HepG2 (cell line): ENCODE data around the gene GPN2. TPM values are rescaled to one million over a fixed set of nuclear protein-coding genes. Genes with fewer than 3 reads are reported as not detected.

Source experiments
- ATRX ChIP-seq: sonication (generic); formaldehyde crosslinking; IDR thresholded peaks from 2 replicates; pipeline ENCODE4 v1.4.0; 2020; ENCODE audit warnings: missing genetic modification reagents, borderline replicate concordance
- BCL6 ChIP-seq: IDR thresholded peaks from 2 replicates; pipeline ENCODE4 v1.6.1; 2016; ENCODE audit warnings: missing genetic modification reagents, missing compliant biosample characterization
- DPF2 ChIP-seq: sonication (generic); formaldehyde crosslinking; IDR thresholded peaks from 2 replicates; pipeline ENCODE4 v1.4.0; 2020; ENCODE audit warnings: mild to moderate bottlenecking, low read depth, missing genetic modification reagents, borderline replicate concordance
- IKZF1 ChIP-seq: fragments of 450-650 bp; IDR thresholded peaks from 2 replicates; pipeline ENCODE4 v1.7.1; 2016
- KDM5B ChIP-seq: sonication (generic); formaldehyde crosslinking; IDR thresholded peaks from 2 replicates; pipeline ENCODE4 v1.4.0; 2020; ENCODE audit warnings: missing genetic modification reagents, mild to moderate bottlenecking, borderline replicate concordance
- MTA1 ChIP-seq: sonication (generic); formaldehyde crosslinking; IDR thresholded peaks from 2 replicates; pipeline ENCODE4 v1.4.0; 2020; ENCODE audit warnings: missing genetic modification reagents, mild to moderate bottlenecking, borderline replicate concordance
- NFKB2 ChIP-seq: sonication (generic); formaldehyde crosslinking; IDR thresholded peaks from 2 replicates; pipeline ENCODE4 v1.4.0; 2020; ENCODE audit warnings: missing genetic modification reagents, borderline replicate concordance
- NFRKB ChIP-seq: fragments of 450-650 bp; IDR thresholded peaks from 2 replicates; pipeline ENCODE4 v1.6.1; 2017
- POLR2A ChIP-seq, 2 experiments: IDR thresholded peaks; 2 replicates each; pipeline ENCODE4 v1.6.1; 2011; ENCODE audit warnings: low read depth in 2 of 2, low read length in 2 of 2, mild to moderate bottlenecking in 1 of 2, moderate library complexity in 1 of 2; ENCODE audit not compliant: insufficient read depth in 1 of 2
- PRMT3 ChIP-seq: sonication (generic); formaldehyde crosslinking; IDR thresholded peaks from 2 replicates; pipeline ENCODE4 v1.8.1; 2022; ENCODE audit warnings: low read depth, mild to moderate bottlenecking, moderate library complexity, missing genetic modification reagents, borderline replicate concordance
- SP4 ChIP-seq: sonication (generic); formaldehyde crosslinking; IDR thresholded peaks from 2 replicates; pipeline ENCODE4 v1.8.1; 2023; ENCODE audit warnings: mild to moderate bottlenecking, missing genetic modification reagents
- TMF1 ChIP-seq: sonication (generic); formaldehyde crosslinking; IDR thresholded peaks from 2 replicates; pipeline ENCODE4 v1.8.1; 2022; ENCODE audit warnings: low read depth, missing genetic modification reagents
- TOE1 ChIP-seq: sonication (generic); formaldehyde crosslinking; IDR thresholded peaks from 2 replicates; pipeline ENCODE4 v1.4.0; 2020; ENCODE audit warnings: mild to moderate bottlenecking, missing genetic modification reagents
- ZKSCAN8 ChIP-seq: IDR thresholded peaks from 2 replicates; pipeline ENCODE4 v1.6.1; 2016; ENCODE audit warnings: borderline replicate concordance, missing genetic modification reagents, missing compliant biosample characterization
- ZNF17 ChIP-seq: sonication (generic); formaldehyde crosslinking; IDR thresholded peaks from 2 replicates; pipeline ENCODE4 v1.5.0; 2020; ENCODE audit warnings: mild to moderate bottlenecking, missing genetic modification reagents
- ZNF205 ChIP-seq: IDR thresholded peaks from 2 replicates; pipeline ENCODE4 v1.6.1; 2018; ENCODE audit warnings: missing biosample characterization, missing genetic modification reagents
- ZNF251 ChIP-seq: sonication (generic); formaldehyde crosslinking; IDR thresholded peaks from 2 replicates; pipeline ENCODE4 v1.9.0; 2021; ENCODE audit warnings: mild to moderate bottlenecking, missing genetic modification reagents
- ZNF260 ChIP-seq: sonication (generic); formaldehyde crosslinking; IDR thresholded peaks from 2 replicates; pipeline ENCODE4 v1.4.0; 2020; ENCODE audit warnings: missing genetic modification reagents, low read depth, mild to moderate bottlenecking, borderline replicate concordance
- ZNF549 ChIP-seq: sonication (generic); formaldehyde crosslinking; IDR thresholded peaks from 2 replicates; pipeline ENCODE4 v1.5.0; 2020; ENCODE audit warnings: missing genetic modification reagents
- ZNF558 ChIP-seq: sonication (generic); formaldehyde crosslinking; IDR thresholded peaks from 2 replicates; pipeline ENCODE4 v1.9.0; 2022; ENCODE audit warnings: mild to moderate bottlenecking, missing genetic modification reagents, borderline replicate concordance
- ZNF850 ChIP-seq: sonication (generic); formaldehyde crosslinking; conservative IDR thresholded peaks from 2 replicates; pipeline ENCODE4 v1.9.0; 2021; ENCODE audit warnings: mild to moderate bottlenecking, missing genetic modification reagents
- polyA plus RNA-seq, 8 experiments: library from polyadenylated mRNA; depleted of rRNA in 3 of 8; stranded (reverse) in 7 of 8; unstranded in 1 of 8; fragments of >200 nt; fragmentation: Illumina TruSeq in 4 of 8; extraction: Trizol in 4 of 8; gene quantifications; 2 replicates each; pipeline versions ENCODE4 v1.2.1 to v1.2.3, GENCODE V29; 2011 to 2016; ENCODE audit warnings: low read depth in 4 of 8, missing spikeins in 1 of 8, mixed read lengths in 1 of 8; ENCODE audit not compliant: insufficient read depth in 1 of 8
- total RNA-seq, 5 experiments: library from RNA; depleted of rRNA; stranded (reverse); fragments of >200 nt; fragmentation: Illumina TruSeq; extraction: Trizol; gene quantifications; 2 replicates each; pipeline ENCODE4 v1.2.3, GENCODE V29; 2016; ENCODE audit warnings: low read depth in 1 of 5
- TF ChIP-seq, protein P1 (sequence below): sonication (generic); formaldehyde crosslinking; IDR thresholded peaks from 2 replicates; pipeline ENCODE4 v1.4.0; 2020; ENCODE audit warnings: missing genetic modification reagents, borderline replicate concordance
- TF ChIP-seq, protein P2 (sequence below): sonication (generic); formaldehyde crosslinking; IDR thresholded peaks from 2 replicates; pipeline ENCODE4 v1.5.0; 2020; ENCODE audit warnings: missing genetic modification reagents

GPN2 gene
- total and polyA plus RNA-seq, 2 of the 13 experiments (the other 11 are each of a cell fraction or from before 2014, with no cell fraction given) = 19.3 to 38.9 TPM

DNA sequence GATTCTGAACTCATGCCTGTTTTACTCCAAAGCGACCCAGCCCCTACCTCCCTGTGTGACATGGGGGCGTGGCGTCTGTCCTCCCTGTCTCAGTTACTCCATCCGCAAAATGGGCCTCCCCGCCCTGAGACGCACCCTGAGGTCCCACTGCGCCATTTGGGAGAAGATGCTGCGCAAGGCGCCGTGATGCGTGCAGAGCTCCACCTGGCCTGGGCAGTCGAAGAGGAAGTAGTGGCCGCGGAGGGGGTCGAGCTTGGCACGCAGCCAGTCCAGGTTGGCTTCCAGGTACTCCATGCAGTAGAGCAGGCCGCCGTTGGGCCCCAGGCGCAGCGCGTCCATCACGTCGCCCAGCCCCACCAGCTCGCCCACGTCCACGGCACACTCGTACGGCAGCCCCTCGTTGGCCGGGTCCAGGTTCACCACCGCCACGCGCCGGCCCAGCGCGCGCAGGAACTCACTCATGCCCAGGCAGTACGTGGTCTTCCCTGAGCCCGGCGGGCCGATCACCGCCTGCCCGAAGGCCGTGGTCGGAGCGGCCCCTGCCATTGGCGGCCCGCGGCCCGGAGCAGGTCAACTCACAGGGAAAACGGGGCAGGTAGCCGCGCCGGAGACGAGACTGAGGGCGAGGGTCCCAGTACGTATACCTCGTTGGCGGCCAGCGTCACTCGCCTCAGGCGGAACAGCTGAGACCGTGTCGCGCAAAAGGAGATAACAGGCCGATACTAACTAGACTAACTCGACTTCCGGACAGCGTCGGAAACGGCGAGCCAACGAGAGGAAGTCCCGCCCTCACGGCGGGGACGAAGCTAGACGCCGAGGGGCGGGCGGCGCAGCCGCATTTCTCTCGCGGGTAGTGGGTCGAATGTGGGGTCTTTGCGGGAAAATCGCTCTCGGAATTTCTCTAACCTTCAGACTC, at the start of gene GPN2 (continued):
- TF ChIP-seq ZNF260 (CRISPR knock-in tag) = no peak
- peak; percentile 70; the same call in 1 of the 2 replicates for TF ChIP-seq TMF1 (CRISPR knock-in tag)
- peak; percentile 77; the same call in 1 of the 2 replicates for TF ChIP-seq ZNF205 (CRISPR knock-in tag)
- TF ChIP-seq SP4 (CRISPR knock-in tag) = peak; percentile 60; the same call in 1 of the 2 replicates
- TF ChIP-seq, protein P1, sequence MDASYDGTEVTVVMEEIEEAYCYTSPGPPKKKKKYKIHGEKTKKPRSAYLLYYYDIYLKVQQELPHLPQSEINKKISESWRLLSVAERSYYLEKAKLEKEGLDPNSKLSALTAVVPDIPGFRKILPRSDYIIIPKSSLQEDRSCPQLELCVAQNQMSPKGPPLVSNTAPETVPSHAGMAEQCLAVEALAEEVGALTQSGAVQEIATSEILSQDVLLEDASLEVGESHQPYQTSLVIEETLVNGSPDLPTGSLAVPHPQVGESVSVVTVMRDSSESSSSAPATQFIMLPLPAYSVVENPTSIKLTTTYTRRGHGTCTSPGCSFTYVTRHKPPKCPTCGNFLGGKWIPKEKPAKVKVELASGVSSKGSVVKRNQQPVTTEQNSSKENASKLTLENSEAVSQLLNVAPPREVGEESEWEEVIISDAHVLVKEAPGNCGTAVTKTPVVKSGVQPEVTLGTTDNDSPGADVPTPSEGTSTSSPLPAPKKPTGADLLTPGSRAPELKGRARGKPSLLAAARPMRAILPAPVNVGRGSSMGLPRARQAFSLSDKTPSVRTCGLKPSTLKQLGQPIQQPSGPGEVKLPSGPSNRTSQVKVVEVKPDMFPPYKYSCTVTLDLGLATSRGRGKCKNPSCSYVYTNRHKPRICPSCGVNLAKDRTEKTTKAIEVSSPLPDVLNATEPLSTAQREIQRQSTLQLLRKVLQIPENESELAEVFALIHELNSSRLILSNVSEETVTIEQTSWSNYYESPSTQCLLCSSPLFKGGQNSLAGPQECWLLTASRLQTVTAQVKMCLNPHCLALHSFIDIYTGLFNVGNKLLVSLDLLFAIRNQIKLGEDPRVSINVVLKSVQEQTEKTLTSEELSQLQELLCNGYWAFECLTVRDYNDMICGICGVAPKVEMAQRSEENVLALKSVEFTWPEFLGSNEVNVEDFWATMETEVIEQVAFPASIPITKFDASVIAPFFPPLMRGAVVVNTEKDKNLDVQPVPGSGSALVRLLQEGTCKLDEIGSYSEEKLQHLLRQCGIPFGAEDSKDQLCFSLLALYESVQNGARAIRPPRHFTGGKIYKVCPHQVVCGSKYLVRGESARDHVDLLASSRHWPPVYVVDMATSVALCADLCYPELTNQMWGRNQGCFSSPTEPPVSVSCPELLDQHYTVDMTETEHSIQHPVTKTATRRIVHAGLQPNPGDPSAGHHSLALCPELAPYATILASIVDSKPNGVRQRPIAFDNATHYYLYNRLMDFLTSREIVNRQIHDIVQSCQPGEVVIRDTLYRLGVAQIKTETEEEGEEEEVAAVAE (CRISPR knock-in tag) = no peak
- no peak for TF ChIP-seq IKZF1
- TF ChIP-seq ZNF17 (CRISPR knock-in tag) = peak; percentile 69; the same call in 1 of the 2 replicates
- TF ChIP-seq NFRKB = no peak
- TF ChIP-seq TOE1 = 0 out of 2 replicates have a peak, but pooled peaks have one; percentile 45
- no peak for TF ChIP-seq PRMT3 (CRISPR knock-in tag)
- TF ChIP-seq ZNF558 (CRISPR knock-in tag) = 0 out of 2 replicates have a peak, but pooled peaks have one; percentile 73
- TF ChIP-seq ATRX (CRISPR knock-in tag) = no peak
- peak; percentile 33; the same call in 1 of the 2 replicates for TF ChIP-seq BCL6 (CRISPR knock-in tag)
- no peak for TF ChIP-seq ZNF850 (CRISPR knock-in tag)
- TF ChIP-seq KDM5B = peak; percentile 94
- TF ChIP-seq ZNF549 (CRISPR knock-in tag) = no peak
- peak; percentile 42; the same call in 1 of the 2 replicates for TF ChIP-seq ZKSCAN8 (CRISPR knock-in tag)
- peak; percentile 76; the same call in 1 of the 2 replicates for TF ChIP-seq NFKB2 (CRISPR knock-in tag)
- TF ChIP-seq, protein P2, sequence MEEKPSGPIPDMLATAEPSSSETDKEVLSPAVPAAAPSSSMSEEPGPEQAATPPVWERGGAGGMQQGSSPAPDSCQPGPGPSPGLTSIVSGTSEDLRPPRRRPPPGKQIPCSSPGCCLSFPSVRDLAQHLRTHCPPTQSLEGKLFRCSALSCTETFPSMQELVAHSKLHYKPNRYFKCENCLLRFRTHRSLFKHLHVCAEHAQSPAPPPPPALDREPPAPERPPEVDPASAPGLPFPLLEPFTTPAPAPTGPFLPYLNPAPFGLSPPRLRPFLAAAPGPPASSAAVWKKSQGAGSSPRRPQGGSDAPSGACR (CRISPR knock-in tag) = peak; percentile 89; the same call in 1 of the 2 replicates
- TF ChIP-seq POLR2A (IDR thresholded peaks at IDR 0.05; ENCODE audit: insufficient read depth in 1 of 2, low read depth in 2 of 2, low read length in 2 of 2) = peak; percentile 79 to 85
- TF ChIP-seq MTA1 = peak; percentile 73; the same call in 1 of the 2 replicates
- no peak for TF ChIP-seq DPF2
- TF ChIP-seq ZNF251 = no peak
